ENCODE results near the gene SLC39A1. TPM values are rescaled to one million over a fixed set of nuclear protein-coding genes. Genes with fewer than 3 reads are reported as not detected.

The SLC39A1 gene
- total and polyA plus RNA-seq, 9 of the 15 experiments (the other 6 are each of a cell fraction or from before 2014, with no cell fraction given): 9.9 to 81.1 (median 62.7) TPM

- TF ChIP-seq ETS1 (conservative IDR thresholded peaks at IDR 0.05; ENCODE audit: control insufficient read depth, low read depth, low read length): peak; percentile 100
- TF ChIP-seq AFF4 (CRISPR knock-in tag; IDR thresholded peaks at IDR 0.05): 0 out of 2 replicates have a peak, but pooled peaks have one; percentile 26
- peak; percentile 70 to 76 for TF ChIP-seq NRF1 (conservative IDR thresholded peaks at IDR 0.05 in 1 of 2, IDR thresholded peaks at IDR 0.05 in 1 of 2)
- TF ChIP-seq C11orf30 (IDR thresholded peaks at IDR 0.05; ENCODE audit: low read depth): peak; percentile 42; the same call in 1 of the 2 replicates
- TF ChIP-seq STAT6 (CRISPR knock-in tag; IDR thresholded peaks at IDR 0.05): no peak
- no peak; the same call in 1 of the 2 replicates for TF ChIP-seq TOE1 (IDR thresholded peaks at IDR 0.05; ENCODE audit: borderline replicate concordance)
- no peak for TF ChIP-seq TOE1 (CRISPR knock-in tag; IDR thresholded peaks at IDR 0.05; ENCODE audit: borderline replicate concordance, low read depth)
- no peak for TF ChIP-seq ZNF398 (CRISPR knock-in tag; IDR thresholded peaks at IDR 0.05)
- no peak for TF ChIP-seq MED1 (CRISPR knock-in tag; IDR thresholded peaks at IDR 0.05; ENCODE audit: borderline replicate concordance)
- no peak for TF ChIP-seq PYGO2 (tag; IDR thresholded peaks at IDR 0.05)
- no peak for TF ChIP-seq ZNF431 (CRISPR knock-in tag; IDR thresholded peaks at IDR 0.05)
- TF ChIP-seq THRA (IDR thresholded peaks at IDR 0.05): no peak
- TF ChIP-seq MLX (CRISPR knock-in tag; conservative IDR thresholded peaks at IDR 0.05): no peak
Measured at GRCh38 chr1:153958111-153958960, 5.0 kb downstream of the SLC39A1 start, which contains the start of gene CRTC2 (continued).
